ENCODE data around the gene ANKRD55. TPM values are rescaled to one million over a fixed set of nuclear protein-coding genes. Genes with fewer than 3 reads are reported as not detected.
"Not testable (repeated sequence)": the region's sequence is repeated elsewhere in the genome, so short reads cannot be mapped to it uniquely, and the experiment has no call there.

Gene ANKRD55
- total RNA-seq, 1 donor from 2014 or later, result not detected

GRCh38 chr5:56202483-56202882 is 30.6 kb downstream of the ANKRD55 start:
- no peaks in the 10 kb centered on the region for H3K36me3 Mint-ChIP-seq (ENCODE audit: insufficient read depth)

GRCh38 chr5:56201762-56202261 is 31.3 kb downstream of the ANKRD55 start:
- H3K9me3 Mint-ChIP-seq (ENCODE audit: low read depth); H3K4me3 Mint-ChIP-seq (ENCODE audit: low read depth); H3K27me3 Mint-ChIP-seq: not testable (repeated sequence)

More at GRCh38 chr5:56202483-56202882, 30.6 kb downstream of the ANKRD55 start:
- TF ChIP-seq CTCF (IDR thresholded peaks at IDR 0.05; ENCODE audit: unreplicated experiment), result no peak
- no peak overlapping the region for H3K4me3 Mint-ChIP-seq (ENCODE audit: low read depth)
- H3K27ac Mint-ChIP-seq, result no peak overlapping the region
- no peaks in the 10 kb centered on the region for H3K4me1 Mint-ChIP-seq (ENCODE audit: low read depth)
- no peak for DNase-seq (ENCODE audit: low spot score, unreplicated experiment)
- H3K27me3 Mint-ChIP-seq, result no peaks in the 10 kb centered on the region
- H3K9me3 Mint-ChIP-seq (ENCODE audit: low read depth), result no peaks in the 10 kb centered on the region

GRCh38 chr5:56200971-56201666 is 32.0 kb downstream of the ANKRD55 start:
- no peak overlapping the region for H3K27ac Mint-ChIP-seq
- H3K27me3 Mint-ChIP-seq, result no peaks in the 10 kb centered on the region
- peak; percentile 33 for DNase-seq (ENCODE audit: low spot score, unreplicated experiment)

More at GRCh38 chr5:56201762-56202261, 31.3 kb downstream of the ANKRD55 start:
- not testable (repeated sequence) for H3K4me1 Mint-ChIP-seq (ENCODE audit: low read depth); H3K36me3 Mint-ChIP-seq (ENCODE audit: insufficient read depth); DNase-seq (ENCODE audit: low spot score, unreplicated experiment); H3K27ac Mint-ChIP-seq

GRCh38 chr5:56195016-56195415 is 38.1 kb downstream of the ANKRD55 start:
- H3K4me3 Mint-ChIP-seq (ENCODE audit: low read depth), result no peak overlapping the region
- no peaks in the 10 kb centered on the region for H3K27me3 Mint-ChIP-seq
- H3K27ac Mint-ChIP-seq, result no peak overlapping the region
- TF ChIP-seq CTCF (IDR thresholded peaks at IDR 0.05; ENCODE audit: unreplicated experiment), result no peak
- DNase-seq (ENCODE audit: low spot score, unreplicated experiment), result no peak
- no peaks in the 10 kb centered on the region for H3K36me3 Mint-ChIP-seq (ENCODE audit: insufficient read depth)
- no peaks in the 10 kb centered on the region for H3K4me1 Mint-ChIP-seq (ENCODE audit: low read depth)
- peaks cover 5% of the 10 kb centered on the region for H3K9me3 Mint-ChIP-seq (ENCODE audit: low read depth)

More at GRCh38 chr5:56200971-56201666, 32.0 kb downstream of the ANKRD55 start:
- no peaks in the 10 kb centered on the region for H3K4me1 Mint-ChIP-seq (ENCODE audit: low read depth)
- H3K9me3 Mint-ChIP-seq (ENCODE audit: low read depth), result no peaks in the 10 kb centered on the region
- peak; percentile 77 for TF ChIP-seq CTCF (IDR thresholded peaks at IDR 0.05; ENCODE audit: unreplicated experiment)
- no peaks in the 10 kb centered on the region for H3K36me3 Mint-ChIP-seq (ENCODE audit: insufficient read depth)
- no peak overlapping the region for H3K4me3 Mint-ChIP-seq (ENCODE audit: low read depth)

GRCh38 chr5:56192246-56192645 is 40.9 kb downstream of the ANKRD55 start:
- Mint-ChIP-seq H3K4me3 (ENCODE audit: low read depth) (no peak overlapping the region), H3K27me3 (no peaks in the 10 kb centered on the region), H3K27ac (no peak overlapping the region), H3K4me1 (ENCODE audit: low read depth) (no peaks in the 10 kb centered on the region), H3K36me3 (ENCODE audit: insufficient read depth) (no peaks in the 10 kb centered on the region), H3K9me3 (ENCODE audit: low read depth) (peaks cover 5% of the 10 kb centered on the region)
- no peak for TF ChIP-seq CTCF (IDR thresholded peaks at IDR 0.05; ENCODE audit: unreplicated experiment)
- DNase-seq (ENCODE audit: low spot score, unreplicated experiment), result no peak

GRCh38 chr5:56191656-56192055 is 41.5 kb downstream of the ANKRD55 start:
- no peak for TF ChIP-seq CTCF (IDR thresholded peaks at IDR 0.05; ENCODE audit: unreplicated experiment)
- peaks cover 5% of the 10 kb centered on the region for H3K9me3 Mint-ChIP-seq (ENCODE audit: low read depth)
- no peaks in the 10 kb centered on the region for H3K36me3 Mint-ChIP-seq (ENCODE audit: insufficient read depth)
- H3K27ac Mint-ChIP-seq, result no peak overlapping the region
- no peak for DNase-seq (ENCODE audit: low spot score, unreplicated experiment)
- H3K4me3 Mint-ChIP-seq (ENCODE audit: low read depth), result no peak overlapping the region
- no peaks in the 10 kb centered on the region for H3K27me3 Mint-ChIP-seq
- no peaks in the 10 kb centered on the region for H3K4me1 Mint-ChIP-seq (ENCODE audit: low read depth)

All from progenitor cell of endocrine pancreas (in vitro differentiated cells).